Measurements from ENCODE around the gene SH3PXD2A. TPM values are rescaled to one million over a fixed set of nuclear protein-coding genes. Genes with fewer than 3 reads are reported as not detected.

Gene SH3PXD2A
- total RNA-seq, 1 experiment from 2014 or later: 6.3 TPM

DNA sequence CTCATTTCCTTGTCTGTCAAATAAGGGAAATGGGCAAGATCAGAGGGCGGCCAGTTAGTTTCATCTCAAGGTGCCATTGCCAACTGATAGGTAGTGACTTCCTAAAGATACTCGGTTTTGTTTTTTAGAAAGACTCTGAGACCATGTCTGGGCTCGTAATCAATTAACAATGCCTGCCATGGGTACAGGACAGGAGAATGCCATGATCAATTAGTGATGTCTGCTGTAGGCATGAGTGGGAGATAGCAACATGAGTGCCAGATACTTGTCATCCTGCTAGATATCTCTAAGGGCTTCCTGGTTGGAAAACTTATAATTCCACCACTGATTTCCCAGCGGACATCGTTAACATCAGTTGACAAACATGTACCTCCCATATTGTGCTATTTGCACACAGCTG, 64.8 kb downstream of the SH3PXD2A start:
- Mint-ChIP-seq H3K27ac (ENCODE audit: unreplicated experiment) (peak overlapping the region; percentile 45), H3K4me1 (ENCODE audit: low read depth, unreplicated experiment) (peaks cover 35% of the 10 kb centered on the region), H3K4me3 (ENCODE audit: unreplicated experiment) (no peak overlapping the region), H3K9me3 (ENCODE audit: unreplicated experiment) (no peaks in the 10 kb centered on the region), H3K36me3 (ENCODE audit: insufficient read depth, unreplicated experiment) (no peaks in the 10 kb centered on the region), H3K27me3 (ENCODE audit: insufficient read depth, unreplicated experiment) (no peaks in the 10 kb centered on the region)
- no TSS peak for BruUV-seq (replicated peaks)
- Histone ChIP-seq H3K9me3 (no peaks in the 10 kb centered on the region), H3K4me1 (peaks cover 41% of the 10 kb centered on the region), H3K4me3 (ENCODE audit: low read depth, low read length) (no peak overlapping the region), H3K36me3 (ENCODE audit: control insufficient read depth, insufficient read depth, low read length) (peaks cover 2% of the 10 kb centered on the region; the same call in 1 of the 2 replicates), H3K27me3 (replicated peaks; ENCODE audit: control insufficient read depth, insufficient read depth, low read length) (no peaks in the 10 kb centered on the region)
- ChIA-PET POLR2A (interaction anchor here (0.5 to 0.6 kb wide), 2 partner anchors 32 to 426 kb away, joined by 4 to 8 read pairs; no protein-coding TSS in a partner anchor), CTCF (interaction anchor here (0.7 to 1.8 kb wide), 2 partner anchors 18 to 64 kb away, joined by 3 to 6 read pairs; partner anchors contain the start of gene SH3PXD2A)
- TF ChIP-seq, protein P1, sequence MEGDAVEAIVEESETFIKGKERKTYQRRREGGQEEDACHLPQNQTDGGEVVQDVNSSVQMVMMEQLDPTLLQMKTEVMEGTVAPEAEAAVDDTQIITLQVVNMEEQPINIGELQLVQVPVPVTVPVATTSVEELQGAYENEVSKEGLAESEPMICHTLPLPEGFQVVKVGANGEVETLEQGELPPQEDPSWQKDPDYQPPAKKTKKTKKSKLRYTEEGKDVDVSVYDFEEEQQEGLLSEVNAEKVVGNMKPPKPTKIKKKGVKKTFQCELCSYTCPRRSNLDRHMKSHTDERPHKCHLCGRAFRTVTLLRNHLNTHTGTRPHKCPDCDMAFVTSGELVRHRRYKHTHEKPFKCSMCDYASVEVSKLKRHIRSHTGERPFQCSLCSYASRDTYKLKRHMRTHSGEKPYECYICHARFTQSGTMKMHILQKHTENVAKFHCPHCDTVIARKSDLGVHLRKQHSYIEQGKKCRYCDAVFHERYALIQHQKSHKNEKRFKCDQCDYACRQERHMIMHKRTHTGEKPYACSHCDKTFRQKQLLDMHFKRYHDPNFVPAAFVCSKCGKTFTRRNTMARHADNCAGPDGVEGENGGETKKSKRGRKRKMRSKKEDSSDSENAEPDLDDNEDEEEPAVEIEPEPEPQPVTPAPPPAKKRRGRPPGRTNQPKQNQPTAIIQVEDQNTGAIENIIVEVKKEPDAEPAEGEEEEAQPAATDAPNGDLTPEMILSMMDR (IDR thresholded peaks at IDR 0.05; ENCODE audit: insufficient read depth in 1 of 2, low read depth in 1 of 2, low read length in 1 of 2, severe bottlenecking in 1 of 2, unreplicated experiment in 1 of 2): no peak
- intact Hi-C loops (cut with micrococcal nuclease; ENCODE audit: unreplicated experiment): no loop called here
- DNase-seq: no peak

DNA sequence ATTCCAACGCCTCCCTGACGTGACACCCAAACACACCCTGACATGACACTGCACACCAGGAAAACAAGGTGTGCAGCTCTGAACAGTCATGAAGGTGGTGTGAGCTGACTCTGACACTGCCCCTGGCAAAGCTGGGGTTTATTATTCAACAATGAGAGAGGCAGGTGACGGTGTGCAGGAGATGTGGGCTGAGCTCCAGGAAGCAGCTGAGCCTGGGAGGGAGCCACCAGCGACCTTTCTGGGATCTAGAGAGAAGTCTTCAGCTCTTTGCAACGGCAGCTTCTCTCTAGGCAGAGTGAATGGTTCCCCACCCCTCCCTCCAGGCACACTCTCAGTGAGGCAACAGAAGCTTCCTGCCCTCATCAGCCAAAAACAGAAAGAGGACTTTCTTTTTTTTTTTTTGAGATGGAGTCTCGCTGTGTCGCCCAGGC, 65.6 kb downstream of the SH3PXD2A start:
- Mint-ChIP-seq H3K36me3 (ENCODE audit: insufficient read depth, unreplicated experiment) (no peaks in the 10 kb centered on the region), H3K27me3 (ENCODE audit: insufficient read depth, unreplicated experiment) (no peaks in the 10 kb centered on the region), H3K27ac (ENCODE audit: unreplicated experiment) (no peak overlapping the region), H3K4me3 (ENCODE audit: unreplicated experiment) (no peak overlapping the region), H3K4me1 (ENCODE audit: low read depth, unreplicated experiment) (peaks cover 36% of the 10 kb centered on the region), H3K9me3 (ENCODE audit: unreplicated experiment) (no peaks in the 10 kb centered on the region)
- ChIA-PET CTCF (interaction anchor here (0.6 to 1.8 kb wide), 4 partner anchors 8 to 78 kb away, joined by 3 to 6 read pairs (median 4); partner anchors contain the start of gene SH3PXD2A), POLR2A (interaction anchor here (0.6 kb wide), 1 partner anchor 31 kb away, joined by 4 read pairs; no protein-coding TSS in a partner anchor)
- BruUV-seq (replicated peaks): no TSS peak
- H3K9me3 ChIP-seq: no peaks in the 10 kb centered on the region
- no peak for DNase-seq
- H3K36me3 ChIP-seq (ENCODE audit: control insufficient read depth, insufficient read depth, low read length): peaks cover 2% of the 10 kb centered on the region; the same call in 1 of the 2 replicates
- peaks cover 36% of the 10 kb centered on the region for H3K4me1 ChIP-seq
- intact Hi-C loops (cut with micrococcal nuclease; ENCODE audit: unreplicated experiment): no loop called here
- TF ChIP-seq, protein P1 (IDR thresholded peaks at IDR 0.05; ENCODE audit: insufficient read depth in 1 of 2, low read depth in 1 of 2, low read length in 1 of 2, severe bottlenecking in 1 of 2, unreplicated experiment in 1 of 2): no peak
- no peak overlapping the region for H3K4me3 ChIP-seq (ENCODE audit: low read depth, low read length)
- no peaks in the 10 kb centered on the region for H3K27me3 ChIP-seq (replicated peaks; ENCODE audit: control insufficient read depth, insufficient read depth, low read length)

DNA sequence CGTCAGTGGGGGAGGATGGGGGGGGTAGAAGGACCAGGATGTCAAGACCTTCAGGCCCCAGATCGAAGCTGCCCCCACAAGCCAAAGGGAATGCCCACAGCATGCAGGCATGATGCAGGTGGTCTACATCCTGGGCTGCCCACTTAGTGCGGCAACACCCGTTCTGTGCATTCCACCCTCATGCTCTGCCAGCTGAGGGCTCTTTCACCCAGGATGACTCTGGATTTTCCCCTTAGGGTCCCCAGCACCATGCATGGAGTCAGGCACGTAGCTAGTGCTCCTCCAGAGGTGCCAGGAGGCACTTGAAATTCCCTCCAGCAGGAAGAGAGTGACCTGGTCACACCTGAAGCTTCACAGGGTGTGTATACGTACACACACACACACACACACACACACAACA, 66.2 kb downstream of the SH3PXD2A start:
- no peak overlapping the region for H3K27ac Mint-ChIP-seq (ENCODE audit: unreplicated experiment)
- TF ChIP-seq, protein P1 (IDR thresholded peaks at IDR 0.05; ENCODE audit: insufficient read depth in 1 of 2, low read depth in 1 of 2, low read length in 1 of 2, severe bottlenecking in 1 of 2, unreplicated experiment in 1 of 2): no peak
- CTCF ChIA-PET: interaction anchor here (0.7 to 1.8 kb wide), 4 partner anchors 8 to 167 kb away, joined by 3 to 6 read pairs (median 4); partner anchors contain the start of gene SH3PXD2A
- Histone ChIP-seq H3K36me3 (ENCODE audit: control insufficient read depth, insufficient read depth, low read length) (peaks cover 2% of the 10 kb centered on the region; the same call in 1 of the 2 replicates), H3K4me1 (peaks cover 37% of the 10 kb centered on the region), H3K27me3 (replicated peaks; ENCODE audit: control insufficient read depth, insufficient read depth, low read length) (no peaks in the 10 kb centered on the region), H3K4me3 (ENCODE audit: low read depth, low read length) (no peak overlapping the region), H3K9me3 (no peaks in the 10 kb centered on the region)
- no peaks in the 10 kb centered on the region for H3K36me3 Mint-ChIP-seq (ENCODE audit: insufficient read depth, unreplicated experiment)
- DNase-seq: no peak
- H3K4me3 Mint-ChIP-seq (ENCODE audit: unreplicated experiment): no peak overlapping the region
- BruUV-seq (replicated peaks): no TSS peak
- no peaks in the 10 kb centered on the region for H3K9me3 Mint-ChIP-seq (ENCODE audit: unreplicated experiment)
- H3K27me3 Mint-ChIP-seq (ENCODE audit: insufficient read depth, unreplicated experiment): no peaks in the 10 kb centered on the region
- intact Hi-C loops (cut with micrococcal nuclease; ENCODE audit: unreplicated experiment): no loop called here
- POLR2A ChIA-PET: no interaction called here
- peaks cover 37% of the 10 kb centered on the region for H3K4me1 Mint-ChIP-seq (ENCODE audit: low read depth, unreplicated experiment)

All from Caco-2 (cell line).